GM19328 (cell line): ENCODE results near the gene BRD9.

Source experiments
- ATAC-seq: cut with Tn5 transposase; IDR thresholded peaks from one replicate; pipeline ENCODE4 v1.9.1; 2021; ENCODE audit warnings: mild to moderate bottlenecking, moderate library complexity; ENCODE audit not compliant: unreplicated experiment

BRD9 gene

GRCh38 chr5:819078-819477, 73.5 kb downstream of the BRD9 start:
- no peak for ATAC-seq

- no peak for ATAC-seq
These were observed 76.4 kb downstream of the BRD9 start for GRCh38 chr5:816176-816575.

- ATAC-seq = no peak
These were observed 77.2 kb downstream of the BRD9 start for GRCh38 chr5:815449-815848.
